Naive thymus-derived CD4-positive, alpha-beta T cell (primary cell): ENCODE measurements around the gene B3GALT5. TPM values are rescaled to one million over a fixed set of nuclear protein-coding genes. Genes with fewer than 3 reads are reported as not detected.

ENCODE experiments used
- ATAC-seq: fragments of 150-1000 bp; cut with Tn5 transposase; 2 replicates; pipeline ENCODE4 v1.10.0; 2021; ENCODE audit warnings: mild to moderate bottlenecking, moderate library complexity
- CTCF ChIA-PET: fragments of 350-600 bp; sonication (Branson Sonifier 250); formaldehyde crosslinking; loops from one replicate; lab custom pipeline; 2021; ENCODE audit warnings: antibody characterized with exemption; lab: Charles Lee
- POLR2A ChIA-PET: fragments of 350-600 bp; sonication (Branson Sonifier 250); formaldehyde crosslinking; loops from one replicate; lab custom pipeline; 2021; ENCODE audit warnings: antibody characterized with exemption, inconsistent platforms; lab: Charles Lee
- DNase-seq, 9 donors: peaks; one replicate each; pipeline versions ENCODE4 v3.0.0 to v3.0.0-alpha.2; 2020 to 2022; ENCODE audit warnings: mixed read lengths in 1 of 9
- H3K27ac ChIP-seq: one replicate; pipeline ENCODE4 v1.7.0; 2013; ENCODE audit warnings: mild to moderate bottlenecking, low read depth, low read length, moderate library complexity
- H3K27me3 ChIP-seq, 2 donors: one replicate each; pipeline ENCODE4 v1.7.0; 2013; ENCODE audit warnings: low read length in 2 of 2, mild to moderate bottlenecking in 2 of 2, moderate library complexity in 2 of 2; ENCODE audit not compliant: control insufficient read depth in 2 of 2, insufficient read depth in 2 of 2
- H3K36me3 ChIP-seq, 3 experiments: 1 replicate in 2 of 3; 2 replicates in 1 of 3; pipeline ENCODE4 v1.7.0; 2013; ENCODE audit warnings: low read length in 3 of 3, mild to moderate bottlenecking in 3 of 3, moderate library complexity in 1 of 3; ENCODE audit not compliant: insufficient read depth in 3 of 3, control insufficient read depth in 2 of 3
- H3K4me1 ChIP-seq, 2 donors: one replicate each; pipeline ENCODE4 v1.7.0; 2013; ENCODE audit warnings: low read length in 2 of 2, mild to moderate bottlenecking in 2 of 2, moderate library complexity in 1 of 2; ENCODE audit not compliant: control insufficient read depth in 2 of 2, insufficient read depth in 2 of 2
- H3K4me3 ChIP-seq: 2 replicates; pipeline ENCODE4 v1.7.0; 2013; ENCODE audit warnings: mild to moderate bottlenecking, low read length
- H3K9me3 ChIP-seq, 3 experiments: 1 replicate in 2 of 3; 2 replicates in 1 of 3; pipeline ENCODE4 v1.7.0; 2013; ENCODE audit warnings: low read length in 3 of 3; ENCODE audit not compliant: control insufficient read depth in 2 of 3
- H3K27ac Mint-ChIP-seq, 9 donors: one replicate each; pipeline ENCODE4 v1.8.0; 2020 to 2022; ENCODE audit warnings: mixed read lengths in 9 of 9, mild to moderate bottlenecking in 8 of 9, moderate library complexity in 5 of 9, inconsistent platforms in 2 of 9
- H3K27me3 Mint-ChIP-seq, 5 donors: one replicate each; pipeline ENCODE4 v1.8.0; 2021 to 2022; ENCODE audit warnings: mixed read lengths in 5 of 5, mild to moderate bottlenecking in 1 of 5
- H3K36me3 Mint-ChIP-seq, 5 donors: one replicate each; pipeline ENCODE4 v1.8.0; 2020 to 2022; ENCODE audit warnings: mixed read lengths in 5 of 5, mild to moderate bottlenecking in 3 of 5, inconsistent platforms in 1 of 5
- H3K4me1 Mint-ChIP-seq, 7 donors: one replicate each; pipeline ENCODE4 v1.8.0; 2020 to 2022; ENCODE audit warnings: mixed read lengths in 7 of 7, mild to moderate bottlenecking in 3 of 7, inconsistent platforms in 1 of 7
- H3K4me3 Mint-ChIP-seq, 10 donors: one replicate each; pipeline ENCODE4 v1.8.0; 2020 to 2022; ENCODE audit warnings: mild to moderate bottlenecking in 10 of 10, mixed read lengths in 10 of 10, moderate library complexity in 6 of 10, inconsistent platforms in 2 of 10
- H3K9me3 Mint-ChIP-seq, 11 donors: one replicate each; pipeline ENCODE4 v1.8.0; 2020 to 2022; ENCODE audit warnings: mixed read lengths in 11 of 11, mild to moderate bottlenecking in 4 of 11, inconsistent platforms in 1 of 11, moderate library complexity in 1 of 11
- intact Hi-C, 2 donors: fragments of 100-400 bp; cut with micrococcal nuclease; formaldehyde crosslinking; loops; one replicate each; pipeline ENCODE4 v1.15.1; 2023
- polyA plus RNA-seq, 2 donors: library from polyadenylated mRNA; unstranded; fragments of 300-500 nt; fragmentation: Illumina TruSeq; gene quantifications; one replicate each; pipeline ENCODE4 v1.2.3, GENCODE V29; 2021
- total RNA-seq, 6 experiments: library from RNA in 5 of 6; stranded (reverse) in 5 of 6; gene quantifications; 1 replicate in 5 of 6; 2 replicates in 1 of 6; pipeline ENCODE4 v1.2.3 and lab custom pipeline; 2021 to 2026

B3GALT5 gene
- total and polyA plus RNA-seq, 7 experiments from 2014 or later = not detected

- intact Hi-C loops = no loop called here
Observed at GRCh38 chr21:39602793-39603192, 9.9 kb upstream of the B3GALT5 start.

GRCh38 chr21:39604951-39605350 lies 7.8 kb upstream of the B3GALT5 start:
- CTCF ChIA-PET = no interaction called here
- no peak overlapping the region for H3K4me3 ChIP-seq
- no peak overlapping the region for H3K27ac Mint-ChIP-seq
- intact Hi-C loops = no loop called here
- no peak for ATAC-seq
- H3K36me3 Mint-ChIP-seq = no peaks in the 10 kb centered on the region
- H3K27me3 ChIP-seq = no peaks in the 10 kb centered on the region
- no peaks in the 10 kb centered on the region for H3K9me3 ChIP-seq
- no peak overlapping the region for H3K27ac ChIP-seq
- DNase-seq = no peak
- H3K4me3 Mint-ChIP-seq = no peak overlapping the region
- H3K4me1 ChIP-seq = no peaks in the 10 kb centered on the region
- H3K9me3 Mint-ChIP-seq = no peaks in the 10 kb centered on the region
- POLR2A ChIA-PET = no interaction called here
- H3K4me1 Mint-ChIP-seq = no peaks in the 10 kb centered on the region
- no peaks in the 10 kb centered on the region for H3K36me3 ChIP-seq
- peaks cover 0 to 26% (median 4%) of the 10 kb centered on the region in 5 donors for H3K27me3 Mint-ChIP-seq

More at GRCh38 chr21:39602793-39603192, 9.9 kb upstream of the B3GALT5 start:
- ATAC-seq = no peak
- ChIA-PET POLR2A (no interaction called here), CTCF (no interaction called here)
- DNase-seq = no peak
- no peaks in the 10 kb centered on the region for H3K9me3 Mint-ChIP-seq
- Histone ChIP-seq H3K36me3 (no peaks in the 10 kb centered on the region), H3K27me3 (no peaks in the 10 kb centered on the region), H3K9me3 (no peaks in the 10 kb centered on the region), H3K4me3 (no peak overlapping the region), H3K4me1 (no peaks in the 10 kb centered on the region), H3K27ac (no peak overlapping the region)
- H3K27me3 Mint-ChIP-seq = peaks cover 0 to 25% (median 8%) of the 10 kb centered on the region in 5 donors
- no peaks in the 10 kb centered on the region for H3K36me3 Mint-ChIP-seq
- no peak overlapping the region for H3K27ac Mint-ChIP-seq
- H3K4me3 Mint-ChIP-seq = no peak overlapping the region
- no peaks in the 10 kb centered on the region for H3K4me1 Mint-ChIP-seq

- Mint-ChIP-seq H3K36me3 (no peaks in the 10 kb centered on the region), H3K9me3 (peaks cover 0 to 3% (median 0%) of the 10 kb centered on the region in 11 donors), H3K4me1 (peaks cover 0 to 11% (median 9%) of the 10 kb centered on the region in 7 donors), H3K4me3 (no peak overlapping the region), H3K27me3 (peaks cover 33 to 62% (median 42%) of the 10 kb centered on the region in 5 donors), H3K27ac (no peak overlapping the region)
- Histone ChIP-seq H3K9me3 (no peaks in the 10 kb centered on the region), H3K27me3 (no peaks in the 10 kb centered on the region), H3K4me1 (no peaks in the 10 kb centered on the region), H3K27ac (no peak overlapping the region), H3K4me3 (no peak overlapping the region), H3K36me3 (no peaks in the 10 kb centered on the region)
- CTCF ChIA-PET = no interaction called here
- ATAC-seq = no peak
- DNase-seq = no peak
- POLR2A ChIA-PET = no interaction called here
- intact Hi-C loops = no loop called here
Observed at GRCh38 chr21:39610703-39611102, 2.0 kb upstream of the B3GALT5 start.

GRCh38 chr21:39611551-39612190 lies 1.1 kb upstream of the B3GALT5 start:
- ChIA-PET CTCF (no interaction called here), POLR2A (no interaction called here)
- no peaks in the 10 kb centered on the region for H3K36me3 ChIP-seq
- H3K27me3 Mint-ChIP-seq = peaks cover 37 to 63% (median 44%) of the 10 kb centered on the region in 5 donors
- ATAC-seq = no peak
- intact Hi-C loops = no loop called here
- H3K4me1 ChIP-seq = no peaks in the 10 kb centered on the region
- no peak overlapping the region for H3K27ac Mint-ChIP-seq
- no peak overlapping the region for H3K27ac ChIP-seq
- H3K4me1 Mint-ChIP-seq = peaks cover 0 to 11% (median 9%) of the 10 kb centered on the region in 7 donors
- H3K9me3 Mint-ChIP-seq = peaks cover 0 to 3% (median 0%) of the 10 kb centered on the region in 11 donors
- H3K4me3 Mint-ChIP-seq = no peak overlapping the region
- DNase-seq = no peak
- H3K36me3 Mint-ChIP-seq = no peaks in the 10 kb centered on the region
- no peaks in the 10 kb centered on the region for H3K9me3 ChIP-seq
- H3K4me3 ChIP-seq = no peak overlapping the region
- no peaks in the 10 kb centered on the region for H3K27me3 ChIP-seq

GRCh38 chr21:39613041-39613934 lies 548 bp downstream of the B3GALT5 start:
- H3K4me1 Mint-ChIP-seq = peaks cover 0 to 11% (median 9%) of the 10 kb centered on the region in 7 donors
- no peak overlapping the region for H3K4me3 ChIP-seq
- intact Hi-C loops = no loop called here
- peaks cover 0 to 8% (median 0%) of the 10 kb centered on the region in 11 donors for H3K9me3 Mint-ChIP-seq
- H3K9me3 ChIP-seq = no peaks in the 10 kb centered on the region
- H3K36me3 Mint-ChIP-seq = no peaks in the 10 kb centered on the region
- H3K36me3 ChIP-seq = no peaks in the 10 kb centered on the region
- no peak overlapping the region for H3K27ac Mint-ChIP-seq
- ChIA-PET POLR2A (no interaction called here), CTCF (no interaction called here)
- H3K27me3 Mint-ChIP-seq = peaks cover 33 to 68% (median 51%) of the 10 kb centered on the region in 5 donors
- H3K4me3 Mint-ChIP-seq = peak overlapping the region in 3 of 10 donors; percentile 29 to 46 (median 38)
- DNase-seq (no peak), ATAC-seq (no peak)
- no peaks in the 10 kb centered on the region for H3K4me1 ChIP-seq
- no peaks in the 10 kb centered on the region for H3K27me3 ChIP-seq
- H3K27ac ChIP-seq = no peak overlapping the region

GRCh38 chr21:39616211-39616772 lies 3.6 kb downstream of the B3GALT5 start:
- CTCF ChIA-PET = no interaction called here
- H3K27me3 ChIP-seq = no peaks in the 10 kb centered on the region
- H3K4me1 ChIP-seq = no peaks in the 10 kb centered on the region
- H3K36me3 ChIP-seq = no peaks in the 10 kb centered on the region
- intact Hi-C loops = no loop called here
- H3K4me1 Mint-ChIP-seq = peaks cover 0 to 11% (median 9%) of the 10 kb centered on the region in 7 donors
- no peak for DNase-seq
- no peak overlapping the region for H3K27ac Mint-ChIP-seq
- H3K9me3 ChIP-seq = no peaks in the 10 kb centered on the region
- no peak overlapping the region for H3K4me3 Mint-ChIP-seq
- no peak overlapping the region for H3K4me3 ChIP-seq
- POLR2A ChIA-PET = no interaction called here
- H3K27me3 Mint-ChIP-seq = peaks cover 28 to 52% (median 50%) of the 10 kb centered on the region in 5 donors
- ATAC-seq = no peak
- H3K36me3 Mint-ChIP-seq = no peaks in the 10 kb centered on the region
- H3K27ac ChIP-seq = no peak overlapping the region
- peaks cover 0 to 22% (median 0%) of the 10 kb centered on the region in 11 donors for H3K9me3 Mint-ChIP-seq
